ENCODE results near the gene HOXA3.

The HOXA3 gene

GRCh38 chr7:27101957-27102580 lies 50.3 kb downstream of the HOXA3 start:
- DNase-seq (ENCODE audit: low spot score): peak; percentile 34

- DNase-seq (ENCODE audit: low spot score): peak; percentile 41
Observed at GRCh38 chr7:27101171-27101956, 51.0 kb downstream of the HOXA3 start.

GRCh38 chr7:27100694-27101170 lies 51.7 kb downstream of the HOXA3 start:
- DNase-seq (ENCODE audit: low spot score): peak; percentile 36

GRCh38 chr7:27099453-27100370 lies 52.7 kb downstream of the HOXA3 start:
- DNase-seq (ENCODE audit: low spot score): peak; percentile 28

GRCh38 chr7:27098578-27099451 lies 53.6 kb downstream of the HOXA3 start:
- DNase-seq (ENCODE audit: low spot score): peak; percentile 57

- DNase-seq (ENCODE audit: low spot score): peak; percentile 74
Observed at GRCh38 chr7:27097686-27098577, 54.5 kb downstream of the HOXA3 start.

GRCh38 chr7:27096768-27097514 lies 55.4 kb downstream of the HOXA3 start:
- DNase-seq (ENCODE audit: low spot score): peak; percentile 63

- peak; percentile 98 for DNase-seq (ENCODE audit: low spot score)
Observed at GRCh38 chr7:27095897-27096767, 56.3 kb downstream of the HOXA3 start, which contains the start of gene HOXA1. Gene HOXA1, minus strand, starts transcription at chr7:27096000. Its CDS starts 88 bp downstream, at chr7:27095912.

- DNase-seq (ENCODE audit: low spot score): no peak
Observed at GRCh38 chr7:27095050-27095896, 57.1 kb downstream of the HOXA3 start.

- DNase-seq (ENCODE audit: low spot score): no peak
Observed at GRCh38 chr7:27094304-27095049, 57.9 kb downstream of the HOXA3 start.

GRCh38 chr7:27093184-27093895 lies 59.0 kb downstream of the HOXA3 start:
- no peak for DNase-seq (ENCODE audit: low spot score)

- no peak for DNase-seq (ENCODE audit: low spot score)
Observed at GRCh38 chr7:27092819-27093110, 59.6 kb downstream of the HOXA3 start.

- no peak for DNase-seq (ENCODE audit: low spot score)
Observed at GRCh38 chr7:27091941-27092818, 60.2 kb downstream of the HOXA3 start.

GRCh38 chr7:27091105-27091504 lies 61.3 kb downstream of the HOXA3 start:
- DNase-seq (ENCODE audit: low spot score): no peak
